NCI-H2107 (cell line): ENCODE measurements around the gene PANK4.

ENCODE experiments used
- DNase-seq: peaks from one replicate; lab custom pipeline; 2025; lab: John Stamatoyannopoulos, UW

The PANK4 gene

GRCh38 chr1:2512862-2513421, 13.5 kb downstream of the PANK4 start:
- no peak for DNase-seq

GRCh38 chr1:2510366-2511155, 15.8 kb downstream of the PANK4 start:
- no peak for DNase-seq

- no peak for DNase-seq
These were observed 16.8 kb downstream of the PANK4 start for GRCh38 chr1:2509589-2509988.

- DNase-seq, result no peak
These were observed 17.6 kb downstream of the PANK4 start for GRCh38 chr1:2508751-2509150.

GRCh38 chr1:2508180-2508579, 18.2 kb downstream of the PANK4 start:
- no peak for DNase-seq

GRCh38 chr1:2507744-2508155, 18.6 kb downstream of the PANK4 start:
- DNase-seq, result no peak

- DNase-seq, result no peak
These were observed 19.4 kb downstream of the PANK4 start for GRCh38 chr1:2506901-2507565.

GRCh38 chr1:2506007-2506860, 20.2 kb downstream of the PANK4 start:
- no peak for DNase-seq

- no peak for DNase-seq
These were observed 20.9 kb downstream of the PANK4 start for GRCh38 chr1:2505461-2505994.

- DNase-seq, result no peak
These were observed 21.5 kb downstream of the PANK4 start for GRCh38 chr1:2504949-2505272.

GRCh38 chr1:2504225-2504948, 22.0 kb downstream of the PANK4 start:
- DNase-seq, result no peak

- no peak for DNase-seq
These were observed 22.7 kb downstream of the PANK4 start for GRCh38 chr1:2503554-2504224.

- DNase-seq, result no peak
These were observed 23.5 kb downstream of the PANK4 start for GRCh38 chr1:2502661-2503553.

- DNase-seq, result no peak
These were observed 24.2 kb downstream of the PANK4 start for GRCh38 chr1:2502210-2502609.

- no peak for DNase-seq
These were observed 24.6 kb downstream of the PANK4 start for GRCh38 chr1:2501820-2502119.

GRCh38 chr1:2501041-2501819, 25.2 kb downstream of the PANK4 start:
- DNase-seq, result no peak

GRCh38 chr1:2499986-2500596, 26.3 kb downstream of the PANK4 start:
- DNase-seq, result no peak

GRCh38 chr1:2499260-2499659, 27.1 kb downstream of the PANK4 start:
- DNase-seq, result no peak

- no peak for DNase-seq
These were observed 27.7 kb downstream of the PANK4 start for GRCh38 chr1:2498648-2499047.
